Thyroid gland (tissue), 4 donors: Measurements from ENCODE around the gene LTB4R. TPM values are rescaled to one million over a fixed set of nuclear protein-coding genes. Genes with fewer than 3 reads are reported as not detected.

Source experiments
- DNase-seq, 2 donors: peaks; one replicate each; pipeline ENCODE4 v3.0.0-alpha.2; 2019
- H3K27ac ChIP-seq, 3 donors: fragments of 200-600 bp; sonication (generic); 1 replicate in 2 of 3; 2 replicates in 1 of 3; pipeline ENCODE4 v1.5.1; 2016 to 2019; ENCODE audit warnings: mild to moderate bottlenecking in 1 of 3, moderate library complexity in 1 of 3
- H3K27me3 ChIP-seq: fragments of 200-600 bp; sonication (generic); one replicate; pipeline ENCODE4 v1.5.1; 2019
- H3K36me3 ChIP-seq, 2 donors: fragments of 200-600 bp; sonication (generic); one replicate each; pipeline ENCODE4 v1.5.1; 2016 to 2019
- H3K4me1 ChIP-seq, 2 donors: fragments of 200-600 bp; sonication (generic); one replicate each; pipeline ENCODE4 v1.5.1; 2017 to 2019
- H3K4me3 ChIP-seq, 3 donors: fragments of 200-600 bp; sonication (generic); replicated peaks in 1 of 3; 1 replicate in 2 of 3; 2 replicates in 1 of 3; pipeline ENCODE4 v1.5.1; 2016; ENCODE audit warnings: mild to moderate bottlenecking in 1 of 3
- H3K9me3 ChIP-seq: fragments of 200-600 bp; sonication (generic); one replicate; pipeline ENCODE4 v1.5.1; 2017
- POLR2A ChIP-seq, 2 donors: fragments of 450-650 bp; IDR thresholded peaks; one replicate each; pipeline ENCODE4 v1.6.1; 2017; ENCODE audit warnings: antibody characterized with exemption in 2 of 2, mild to moderate bottlenecking in 2 of 2, moderate library complexity in 1 of 2
- WGBS, 2 donors: methylation state at CpG; one replicate each; pipeline ENCODE4 v1.1.5; 2017; 5-methylcytosine and 5-hydroxymethylcytosine counted together
- intact Hi-C: fragments of 100-400 bp; cut with DNase I; formaldehyde crosslinking; loops from one replicate; pipeline ENCODE4 v1.15.1; 2023
- total RNA-seq, 4 donors: library from RNA; depleted of rRNA; stranded (reverse); fragments of >200 nt; gene quantifications; one replicate each; pipeline ENCODE4 v1.2.3, GENCODE V29; 2016
- TF ChIP-seq, protein P1 (sequence below), 6 experiments: fragments of 200-600 bp in 3 of 6; fragments of 450-650 bp in 3 of 6; sonication (generic) in 3 of 6; IDR thresholded peaks; one replicate each; pipeline ENCODE4 v1.5.1; 2016 to 2019; ENCODE audit warnings: antibody characterized with exemption in 6 of 6, mild to moderate bottlenecking in 2 of 6, inconsistent platforms in 1 of 6, moderate library complexity in 1 of 6

The LTB4R gene
- total RNA-seq, 4 donors from 2014 or later: 4.2 to 7.4 (median 4.3) TPM

DNA sequence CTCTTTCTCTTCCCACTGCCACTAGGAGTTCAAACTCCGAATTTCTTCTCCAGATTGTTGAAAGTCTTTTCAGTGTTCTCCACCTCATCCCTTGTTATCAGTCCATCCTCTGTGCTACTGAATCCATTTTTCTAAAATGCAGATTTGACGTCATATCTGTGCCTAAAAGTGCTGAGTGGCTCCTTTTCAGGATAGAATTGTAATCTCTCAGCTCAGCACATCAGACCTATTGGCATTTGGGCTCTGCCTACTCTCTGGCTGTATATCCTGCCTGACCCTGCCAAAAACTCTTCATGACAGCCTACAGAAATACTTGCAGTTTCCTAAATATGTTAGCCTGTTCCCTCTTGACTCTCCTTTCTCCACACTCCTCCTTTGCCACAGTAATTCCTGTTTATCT lies 38.8 kb upstream of the LTB4R start:
- peaks cover 8 to 18% of the 10 kb centered on the region in 2 donors for H3K4me1 ChIP-seq
- H3K27ac ChIP-seq: no peak overlapping the region
- no peak overlapping the region for H3K4me3 ChIP-seq
- H3K9me3 ChIP-seq: no peaks in the 10 kb centered on the region
- no peak for DNase-seq
- H3K27me3 ChIP-seq: no peaks in the 10 kb centered on the region
- WGBS, 2 donors: 96 to 98% methylated on average over 2 of the region's 2 CpGs
- peaks cover 2 to 7% of the 10 kb centered on the region in 2 donors for H3K36me3 ChIP-seq
- intact Hi-C loops: no loop called here
- TF ChIP-seq POLR2A (IDR thresholded peaks at IDR 0.05): no peak
- TF ChIP-seq, protein P1, sequence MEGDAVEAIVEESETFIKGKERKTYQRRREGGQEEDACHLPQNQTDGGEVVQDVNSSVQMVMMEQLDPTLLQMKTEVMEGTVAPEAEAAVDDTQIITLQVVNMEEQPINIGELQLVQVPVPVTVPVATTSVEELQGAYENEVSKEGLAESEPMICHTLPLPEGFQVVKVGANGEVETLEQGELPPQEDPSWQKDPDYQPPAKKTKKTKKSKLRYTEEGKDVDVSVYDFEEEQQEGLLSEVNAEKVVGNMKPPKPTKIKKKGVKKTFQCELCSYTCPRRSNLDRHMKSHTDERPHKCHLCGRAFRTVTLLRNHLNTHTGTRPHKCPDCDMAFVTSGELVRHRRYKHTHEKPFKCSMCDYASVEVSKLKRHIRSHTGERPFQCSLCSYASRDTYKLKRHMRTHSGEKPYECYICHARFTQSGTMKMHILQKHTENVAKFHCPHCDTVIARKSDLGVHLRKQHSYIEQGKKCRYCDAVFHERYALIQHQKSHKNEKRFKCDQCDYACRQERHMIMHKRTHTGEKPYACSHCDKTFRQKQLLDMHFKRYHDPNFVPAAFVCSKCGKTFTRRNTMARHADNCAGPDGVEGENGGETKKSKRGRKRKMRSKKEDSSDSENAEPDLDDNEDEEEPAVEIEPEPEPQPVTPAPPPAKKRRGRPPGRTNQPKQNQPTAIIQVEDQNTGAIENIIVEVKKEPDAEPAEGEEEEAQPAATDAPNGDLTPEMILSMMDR (IDR thresholded peaks at IDR 0.05): no peak

DNA sequence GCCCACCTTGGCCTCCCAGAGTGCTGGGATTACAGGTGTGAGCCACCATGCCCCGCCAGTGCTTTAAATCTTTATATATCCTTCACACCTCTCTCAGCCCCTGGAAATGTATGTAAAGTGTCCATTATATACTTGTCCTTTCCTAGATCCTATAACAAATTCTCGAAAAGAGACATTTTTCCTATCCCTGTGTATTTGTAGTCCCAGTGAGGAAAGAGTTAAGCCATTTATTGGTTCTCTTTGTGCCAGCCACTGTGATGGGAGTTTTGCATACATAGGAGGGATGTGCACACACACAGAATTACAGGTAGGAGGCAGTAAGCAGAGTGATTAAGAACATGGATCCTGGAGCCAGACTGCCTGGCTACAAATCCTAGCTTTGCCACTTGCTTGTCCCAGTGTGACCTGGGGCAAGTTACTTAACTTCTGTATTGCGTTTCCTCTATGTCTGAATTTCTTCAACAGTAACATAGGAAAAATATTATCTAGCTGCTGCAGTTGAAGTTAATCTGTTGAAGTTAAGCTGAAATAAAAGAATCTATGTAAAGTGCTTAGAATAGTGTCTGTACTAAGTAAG lies 37.8 kb upstream of the LTB4R start:
- H3K4me3 ChIP-seq: no peak overlapping the region
- H3K27me3 ChIP-seq: no peaks in the 10 kb centered on the region
- H3K27ac ChIP-seq: no peak overlapping the region
- H3K4me1 ChIP-seq: peaks cover 8 to 18% of the 10 kb centered on the region in 2 donors
- intact Hi-C loops: no loop called here
- no peaks in the 10 kb centered on the region for H3K9me3 ChIP-seq
- DNase-seq: no peak
- H3K36me3 ChIP-seq: no peaks in the 10 kb centered on the region
- WGBS, 2 donors: 82 to 92% methylated on average over 3 of the region's 3 CpGs
- TF ChIP-seq POLR2A (IDR thresholded peaks at IDR 0.05): no peak
- TF ChIP-seq, protein P1 (IDR thresholded peaks at IDR 0.05): no peak

DNA sequence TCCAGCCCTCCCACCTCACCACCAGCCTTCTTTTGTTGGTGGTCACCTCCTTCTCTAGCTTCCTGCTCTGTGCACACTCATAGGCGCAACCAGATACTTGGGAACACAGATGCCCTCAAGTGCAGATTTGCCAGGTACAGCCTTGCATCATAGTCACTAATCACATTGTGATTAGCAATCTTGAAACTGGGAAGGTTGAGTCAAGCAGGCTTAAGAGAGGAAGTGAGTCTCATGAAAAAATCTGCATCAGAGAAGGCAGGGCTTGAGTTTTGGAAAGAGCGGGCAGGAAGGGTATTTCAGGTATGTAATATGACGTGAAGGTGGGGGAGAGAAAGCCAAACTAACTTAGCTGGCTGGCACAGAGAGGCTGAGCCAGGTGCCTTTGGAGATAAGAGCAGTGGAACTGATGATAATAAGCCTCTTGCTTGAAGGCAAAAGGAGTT lies 37.2 kb upstream of the LTB4R start:
- peaks cover 8 to 18% of the 10 kb centered on the region in 2 donors for H3K4me1 ChIP-seq
- no peak overlapping the region for H3K4me3 ChIP-seq
- TF ChIP-seq, protein P1 (IDR thresholded peaks at IDR 0.05): no peak
- TF ChIP-seq POLR2A (IDR thresholded peaks at IDR 0.05): no peak
- DNase-seq: no peak
- intact Hi-C loops: no loop called here
- no peaks in the 10 kb centered on the region for H3K9me3 ChIP-seq
- H3K27ac ChIP-seq: no peak overlapping the region
- H3K27me3 ChIP-seq: no peaks in the 10 kb centered on the region
- WGBS, 2 donors: 89 to 92% methylated on average over 3 of the region's 3 CpGs
- no peaks in the 10 kb centered on the region for H3K36me3 ChIP-seq

DNA sequence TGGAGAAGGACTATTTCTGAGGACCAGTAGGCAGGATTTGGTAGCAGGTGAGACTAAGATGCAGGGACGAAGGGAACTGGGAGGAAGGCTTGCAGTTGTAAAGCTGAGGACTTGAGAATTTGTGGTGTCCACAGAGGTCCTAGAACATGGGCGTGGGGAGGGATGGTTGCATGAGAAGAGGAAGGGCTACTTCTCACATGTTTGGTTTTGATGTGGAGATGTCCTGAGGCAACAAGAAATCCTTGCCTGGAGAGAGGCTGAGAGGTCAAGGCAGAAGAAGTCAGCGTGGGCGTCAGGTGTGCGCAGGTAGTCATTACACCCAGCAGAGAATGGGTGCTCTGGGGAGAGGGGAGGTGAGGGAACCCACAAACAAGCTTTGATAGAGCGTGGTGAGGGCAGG lies 34.2 kb upstream of the LTB4R start:
- Histone ChIP-seq H3K36me3 (no peaks in the 10 kb centered on the region), H3K4me1 (peaks cover under 1 to 13% of the 10 kb centered on the region in 2 donors), H3K9me3 (no peaks in the 10 kb centered on the region), H3K4me3 (no peak overlapping the region), H3K27ac (no peak overlapping the region), H3K27me3 (no peaks in the 10 kb centered on the region)
- intact Hi-C loops: no loop called here
- 91 to 96% methylated on average over 6 of the region's 6 CpGs for WGBS, 2 donors
- no peak for DNase-seq
- TF ChIP-seq, protein P1 (IDR thresholded peaks at IDR 0.05): no peak
- TF ChIP-seq POLR2A (IDR thresholded peaks at IDR 0.05): no peak

DNA sequence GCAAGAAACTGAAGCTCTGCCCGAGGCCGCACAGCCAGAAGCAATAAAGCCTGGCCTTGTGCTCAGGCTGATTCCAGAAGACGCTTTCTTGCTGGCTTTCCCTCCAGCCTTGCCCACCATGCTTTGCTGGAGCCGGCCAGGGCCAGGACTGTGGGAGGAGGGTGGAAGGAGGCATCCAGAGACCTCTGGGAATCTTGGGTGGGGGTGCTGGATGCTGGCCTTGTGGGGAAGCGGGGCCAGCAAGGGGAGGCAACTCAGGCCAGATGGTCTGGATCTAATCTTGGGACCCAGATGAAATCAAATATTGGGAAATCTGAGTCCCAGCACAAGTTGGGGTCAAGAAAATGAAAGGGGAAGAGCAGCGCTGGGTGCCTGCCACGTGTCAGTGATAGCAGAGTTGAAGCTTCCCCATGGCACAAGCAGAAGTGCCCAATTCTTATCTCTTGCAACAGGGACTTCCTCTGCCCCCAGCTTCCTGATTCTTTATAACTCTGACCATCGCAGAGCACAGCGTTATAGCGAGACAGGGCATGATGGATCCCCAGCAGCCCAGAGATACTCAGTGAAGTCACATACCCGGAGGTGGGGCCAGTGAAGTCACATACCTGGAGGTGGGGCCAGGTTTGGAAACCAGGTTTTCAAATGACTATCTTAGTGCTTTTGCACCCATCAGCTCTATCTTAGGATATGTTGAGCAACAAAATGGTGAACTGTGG lies 33.5 kb upstream of the LTB4R start:
- DNase-seq: no peak
- Histone ChIP-seq H3K4me1 (peaks cover 0 to 12% of the 10 kb centered on the region in 2 donors), H3K36me3 (no peaks in the 10 kb centered on the region), H3K4me3 (no peak overlapping the region), H3K27me3 (no peaks in the 10 kb centered on the region), H3K9me3 (no peaks in the 10 kb centered on the region), H3K27ac (no peak overlapping the region)
- WGBS, 2 donors: 81 to 85% methylated on average over 11 of the region's 11 CpGs
- no peak for TF ChIP-seq POLR2A (IDR thresholded peaks at IDR 0.05)
- TF ChIP-seq, protein P1 (IDR thresholded peaks at IDR 0.05): no peak
- intact Hi-C loops: no loop called here
